Right lobe of liver (tissue), 4 donors: ENCODE measurements around the gene INSR.

Experiments
- POLR2A ChIP-seq: fragments of 450-650 bp; IDR thresholded peaks from one replicate; pipeline ENCODE4 v1.6.1; 2017; ENCODE audit warnings: antibody characterized with exemption, mild to moderate bottlenecking
- TF ChIP-seq, protein P1 (sequence below), 4 donors: fragments of 200-600 bp in 3 of 4; fragments of 450-650 bp in 1 of 4; IDR thresholded peaks; one replicate each; pipeline versions ENCODE4 v1.5.1 to v1.8.0; 2016 to 2022; ENCODE audit warnings: antibody characterized with exemption in 4 of 4, mild to moderate bottlenecking in 2 of 4
- donor health status: DM: no; HTN: no; CAD: no.
- donor health status: DM: no; HTN: no; CAD: no.
- donor health status: DM: no; HTN: yes; CAD: no.

DNA sequence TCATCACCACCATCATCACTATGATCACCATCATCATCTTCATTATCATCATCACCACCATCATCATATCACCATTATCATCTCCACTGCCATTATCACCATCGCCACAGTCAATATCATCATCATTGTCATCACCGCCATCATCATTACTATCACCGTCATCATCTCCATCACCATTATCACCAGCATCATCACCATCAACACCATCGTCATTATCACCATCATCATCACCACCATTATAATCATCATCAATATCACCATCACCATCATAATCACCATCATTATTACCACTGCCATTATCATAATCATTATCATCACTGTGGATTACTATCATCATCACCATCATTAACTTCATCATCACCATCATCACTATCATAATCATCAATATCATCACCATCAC is 37.2 kb upstream of the INSR start:
- TF ChIP-seq, protein P1, sequence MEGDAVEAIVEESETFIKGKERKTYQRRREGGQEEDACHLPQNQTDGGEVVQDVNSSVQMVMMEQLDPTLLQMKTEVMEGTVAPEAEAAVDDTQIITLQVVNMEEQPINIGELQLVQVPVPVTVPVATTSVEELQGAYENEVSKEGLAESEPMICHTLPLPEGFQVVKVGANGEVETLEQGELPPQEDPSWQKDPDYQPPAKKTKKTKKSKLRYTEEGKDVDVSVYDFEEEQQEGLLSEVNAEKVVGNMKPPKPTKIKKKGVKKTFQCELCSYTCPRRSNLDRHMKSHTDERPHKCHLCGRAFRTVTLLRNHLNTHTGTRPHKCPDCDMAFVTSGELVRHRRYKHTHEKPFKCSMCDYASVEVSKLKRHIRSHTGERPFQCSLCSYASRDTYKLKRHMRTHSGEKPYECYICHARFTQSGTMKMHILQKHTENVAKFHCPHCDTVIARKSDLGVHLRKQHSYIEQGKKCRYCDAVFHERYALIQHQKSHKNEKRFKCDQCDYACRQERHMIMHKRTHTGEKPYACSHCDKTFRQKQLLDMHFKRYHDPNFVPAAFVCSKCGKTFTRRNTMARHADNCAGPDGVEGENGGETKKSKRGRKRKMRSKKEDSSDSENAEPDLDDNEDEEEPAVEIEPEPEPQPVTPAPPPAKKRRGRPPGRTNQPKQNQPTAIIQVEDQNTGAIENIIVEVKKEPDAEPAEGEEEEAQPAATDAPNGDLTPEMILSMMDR (IDR thresholded peaks at IDR 0.05), result no peak
- TF ChIP-seq POLR2A, result no peak
